ENCODE results near the gene ZFAND5.

GRCh38 chr9:72322678-72323077, 42.3 kb downstream of the ZFAND5 start:
- TF ChIP-seq POLR2AphosphoS5 (IDR thresholded peaks at IDR 0.05; ENCODE audit: low read depth, low read length) (no peak), CTCF (IDR thresholded peaks at IDR 0.05) (no peak), REST (IDR thresholded peaks at IDR 0.05; ENCODE audit: insufficient read depth in 1 of 2, low read depth in 2 of 2, low read length in 1 of 2) (no peak), SIN3A (IDR thresholded peaks at IDR 0.05; ENCODE audit: borderline replicate concordance, insufficient read depth, low read depth, low read length) (no peak), TCF7L2 (IDR thresholded peaks at IDR 0.05; ENCODE audit: low read depth, low read length) (no peak)
